T-helper 22 cell (primary cell): ENCODE measurements around the gene FAM50B.
"Not testable (repeated sequence)": the region's sequence is repeated elsewhere in the genome, so short reads cannot be mapped to it uniquely, and the experiment has no call there.

Source experiments
- DNase-seq: peaks from one replicate; pipeline ENCODE4 v3.0.0-alpha.2; 2020; ENCODE audit warnings: low read depth

Gene FAM50B

DNA sequence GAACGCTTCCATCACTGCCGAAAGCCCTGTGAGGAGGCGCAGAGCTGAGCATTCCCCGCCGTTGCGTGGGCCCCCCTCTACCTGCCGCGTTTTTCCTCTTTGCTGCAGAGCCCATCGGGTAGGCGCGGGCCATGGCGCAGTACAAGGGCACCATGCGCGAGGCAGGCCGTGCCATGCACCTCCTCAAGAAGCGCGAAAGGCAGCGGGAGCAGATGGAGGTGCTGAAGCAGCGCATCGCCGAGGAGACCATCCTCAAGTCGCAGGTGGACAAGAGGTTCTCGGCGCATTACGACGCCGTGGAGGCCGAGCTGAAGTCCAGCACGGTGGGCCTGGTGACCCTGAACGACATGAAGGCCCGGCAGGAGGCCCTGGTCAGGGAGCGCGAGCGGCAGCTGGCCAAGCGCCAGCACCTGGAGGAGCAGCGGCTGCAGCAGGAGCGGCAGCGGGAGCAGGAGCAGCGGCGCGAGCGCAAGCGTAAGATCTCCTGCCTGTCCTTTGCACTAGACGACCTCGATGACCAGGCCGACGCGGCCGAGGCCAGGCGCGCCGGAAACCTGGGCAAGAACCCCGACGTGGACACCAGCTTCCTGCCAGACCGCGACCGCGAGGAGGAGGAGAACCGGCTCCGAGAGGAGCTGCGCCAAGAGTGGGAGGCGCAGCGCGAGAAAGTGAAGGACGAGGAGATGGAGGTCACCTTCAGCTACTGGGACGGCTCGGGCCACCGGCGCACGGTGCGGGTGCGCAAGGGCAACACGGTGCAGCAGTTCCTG is 693 bp downstream of the FAM50B start:
- DNase-seq: no peak

- peak; percentile 8 for DNase-seq
Observed at GRCh38 chr6:3850451-3851203, 1.5 kb downstream of the FAM50B start.

DNA sequence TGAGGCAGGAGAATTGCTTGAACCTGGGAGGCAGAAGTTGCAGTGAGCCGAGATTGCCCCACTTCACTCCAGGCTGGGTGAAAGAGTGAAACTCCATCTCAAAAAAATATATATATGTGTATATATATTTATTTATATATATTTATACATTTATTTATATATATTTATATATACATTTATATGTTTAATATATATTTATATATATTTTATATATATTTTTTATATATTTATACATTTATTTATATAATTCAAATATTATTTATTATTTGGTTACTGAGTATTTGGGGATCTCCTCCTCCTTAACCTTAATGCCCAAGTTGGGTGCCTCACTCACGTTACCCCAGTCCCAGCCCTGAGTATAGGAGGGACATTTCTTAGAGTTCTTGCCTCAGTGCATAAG is 2.7 kb downstream of the FAM50B start:
- DNase-seq: no peak

GRCh38 chr6:3852391-3852790 is 3.2 kb downstream of the FAM50B start:
- no peak for DNase-seq

DNA sequence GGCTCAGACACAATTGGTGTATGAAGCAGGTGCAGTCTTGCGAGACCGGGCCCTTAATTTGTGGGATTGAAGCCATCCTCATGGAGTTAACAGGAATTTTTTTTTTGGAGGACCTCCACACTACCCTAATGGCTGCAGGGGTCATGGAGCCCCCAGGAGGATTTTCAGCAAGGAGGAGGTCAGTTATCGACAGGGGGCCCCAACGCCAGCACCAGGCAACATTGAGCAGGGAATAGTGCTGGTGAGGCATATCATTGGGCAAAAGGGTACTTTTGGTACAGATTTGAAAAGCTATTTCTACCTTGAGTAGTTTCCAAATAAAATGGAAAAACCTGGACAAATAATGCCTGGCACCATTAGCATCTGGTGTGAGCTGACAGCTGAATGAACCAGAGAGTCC is 6.7 kb downstream of the FAM50B start:
- DNase-seq: no peak

DNA sequence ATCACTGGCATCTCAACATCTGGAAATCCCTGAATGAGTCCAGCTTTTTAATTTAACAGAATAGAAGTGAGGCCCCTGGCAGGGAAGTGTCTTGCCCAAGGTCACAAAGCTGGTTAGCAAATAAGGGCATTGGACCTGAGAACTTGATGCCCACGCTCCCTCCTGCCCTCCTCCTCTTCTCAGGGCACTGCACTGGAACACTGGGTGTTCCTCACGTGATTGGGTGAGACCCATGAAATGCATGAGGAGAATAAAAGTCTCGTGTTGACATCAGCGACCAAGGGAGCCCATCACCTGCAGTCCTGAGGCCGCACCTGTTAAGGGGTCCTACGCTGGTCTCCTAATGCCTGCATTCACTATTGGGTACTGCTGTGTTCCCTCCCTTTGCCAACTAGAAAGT is 7.4 kb downstream of the FAM50B start:
- DNase-seq: no peak

DNA sequence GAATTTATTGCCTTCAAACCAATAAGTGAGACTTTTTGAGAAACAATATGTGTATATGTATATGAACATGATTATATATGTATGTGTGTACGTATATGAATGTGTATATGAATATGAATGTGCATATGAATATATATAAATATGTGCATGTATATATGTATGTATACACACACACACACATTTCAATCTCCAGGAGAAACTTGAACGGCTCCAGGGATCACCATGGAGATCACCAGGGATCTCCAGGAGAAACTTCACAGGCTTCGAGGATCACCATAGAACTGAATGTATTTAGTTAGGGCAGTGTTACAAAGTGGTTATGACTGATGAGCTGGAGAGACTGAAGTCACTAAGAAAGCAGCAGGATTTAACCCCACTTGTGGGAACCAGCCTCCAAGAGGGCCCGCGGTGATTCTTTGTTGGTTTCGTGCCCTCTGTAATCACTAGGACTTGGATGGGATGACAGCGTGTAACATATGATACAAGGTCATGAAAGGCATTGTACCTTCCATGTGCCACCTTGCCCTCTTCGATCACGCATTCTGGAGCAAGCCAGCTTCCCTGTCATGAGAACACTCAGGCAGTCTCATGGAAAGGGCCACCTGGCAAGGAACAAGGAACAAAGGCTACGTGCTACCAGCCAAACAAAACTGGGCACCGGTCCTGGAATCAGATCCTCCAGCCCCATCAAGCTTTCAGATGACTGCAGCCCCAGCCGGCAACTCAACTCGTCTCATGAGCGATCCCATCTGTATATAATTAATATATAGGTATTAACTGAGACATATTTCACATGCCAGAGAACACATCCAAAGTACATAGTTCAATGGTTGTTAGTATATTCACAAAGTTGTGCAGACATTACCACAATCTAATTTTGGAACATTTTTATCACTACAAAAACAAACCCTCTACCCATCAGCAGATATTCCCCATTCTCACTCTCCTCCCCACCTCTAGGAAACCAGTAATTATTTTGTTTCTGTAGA is 8.6 kb downstream of the FAM50B start:
- no peak for DNase-seq

GRCh38 chr6:3859878-3860552 is 10.8 kb downstream of the FAM50B start:
- no peak for DNase-seq

DNA sequence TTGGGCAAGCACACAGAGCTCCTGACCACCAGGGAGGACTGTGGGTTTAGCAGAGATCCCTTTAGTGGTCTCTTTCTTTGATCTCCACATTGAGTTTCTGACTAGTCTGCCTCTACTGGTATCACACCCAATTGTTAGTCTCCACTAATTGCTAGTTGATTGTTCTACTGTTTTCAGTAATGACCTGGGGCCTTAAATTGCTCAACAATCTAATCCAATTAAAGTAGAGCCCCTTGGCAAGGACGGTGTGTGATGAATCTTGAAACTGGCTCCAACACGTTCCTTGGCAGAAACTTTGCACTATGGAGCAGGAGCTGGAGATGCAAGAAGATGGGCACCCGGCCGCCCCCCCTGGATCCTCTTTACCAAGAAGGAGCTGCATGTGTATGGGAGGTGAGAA is 12.3 kb downstream of the FAM50B start:
- no peak for DNase-seq

DNA sequence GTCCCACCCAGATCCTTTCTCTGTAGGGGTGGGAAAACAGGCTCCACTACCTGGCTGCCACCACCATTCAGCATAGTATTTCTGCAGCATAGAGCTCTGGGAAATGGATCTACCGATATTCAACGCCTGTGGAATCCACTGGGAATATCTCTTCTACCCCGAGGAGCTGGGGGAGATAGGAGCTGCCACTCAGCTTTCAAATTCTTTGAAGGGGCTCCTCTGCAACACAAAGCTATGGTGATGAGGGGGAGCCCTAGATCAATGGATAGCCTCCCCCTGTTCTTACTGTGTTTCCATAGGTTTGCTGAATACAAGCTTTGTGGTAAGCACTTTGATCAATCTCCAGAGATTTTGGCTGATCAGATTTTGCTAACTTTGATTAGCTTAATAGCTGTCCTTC is 12.9 kb downstream of the FAM50B start:
- no peak for DNase-seq

DNA sequence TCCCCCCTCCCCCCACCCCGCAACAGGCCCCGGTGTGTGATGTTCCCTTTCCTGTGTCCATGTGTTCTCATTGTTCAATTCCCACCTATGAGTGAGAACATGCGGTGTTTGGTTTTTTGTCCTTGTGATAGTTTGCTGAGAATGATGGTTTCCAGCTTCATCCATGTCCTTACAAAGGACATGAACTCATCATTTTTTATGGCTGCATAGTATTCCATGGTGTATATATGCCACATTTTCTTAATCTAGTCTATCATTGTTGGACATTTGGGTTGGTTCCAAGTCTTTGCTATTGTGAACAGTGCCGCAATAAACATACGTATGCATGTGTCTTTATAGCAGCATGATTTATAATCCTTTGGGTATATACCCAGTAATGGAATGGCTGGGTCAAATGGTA is 14.1 kb downstream of the FAM50B start:
- DNase-seq: not testable (repeated sequence)

- no peak for DNase-seq
Observed at GRCh38 chr6:3865463-3865862, 16.3 kb downstream of the FAM50B start.

GRCh38 chr6:3867641-3868502 is 18.7 kb downstream of the FAM50B start:
- no peak for DNase-seq

- DNase-seq: no peak
Observed at GRCh38 chr6:3868544-3868943, 19.4 kb downstream of the FAM50B start.

DNA sequence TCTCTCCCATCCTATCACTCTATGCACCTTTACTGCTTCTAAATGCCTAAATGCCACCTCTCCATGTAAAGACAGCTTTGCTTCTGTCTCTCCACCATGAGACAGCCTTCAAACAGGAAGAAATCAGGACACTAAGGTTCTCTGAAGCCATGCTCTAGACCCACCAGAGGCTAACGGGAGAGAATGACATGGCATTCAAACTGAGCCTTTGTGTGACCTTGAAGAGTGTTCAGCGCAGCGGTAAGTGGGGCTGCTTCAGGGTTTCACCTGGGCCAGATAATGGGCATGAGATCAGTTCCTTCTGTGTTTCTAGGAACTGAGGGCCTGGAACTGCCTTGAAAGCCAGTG is 20.1 kb downstream of the FAM50B start:
- no peak for DNase-seq

DNA sequence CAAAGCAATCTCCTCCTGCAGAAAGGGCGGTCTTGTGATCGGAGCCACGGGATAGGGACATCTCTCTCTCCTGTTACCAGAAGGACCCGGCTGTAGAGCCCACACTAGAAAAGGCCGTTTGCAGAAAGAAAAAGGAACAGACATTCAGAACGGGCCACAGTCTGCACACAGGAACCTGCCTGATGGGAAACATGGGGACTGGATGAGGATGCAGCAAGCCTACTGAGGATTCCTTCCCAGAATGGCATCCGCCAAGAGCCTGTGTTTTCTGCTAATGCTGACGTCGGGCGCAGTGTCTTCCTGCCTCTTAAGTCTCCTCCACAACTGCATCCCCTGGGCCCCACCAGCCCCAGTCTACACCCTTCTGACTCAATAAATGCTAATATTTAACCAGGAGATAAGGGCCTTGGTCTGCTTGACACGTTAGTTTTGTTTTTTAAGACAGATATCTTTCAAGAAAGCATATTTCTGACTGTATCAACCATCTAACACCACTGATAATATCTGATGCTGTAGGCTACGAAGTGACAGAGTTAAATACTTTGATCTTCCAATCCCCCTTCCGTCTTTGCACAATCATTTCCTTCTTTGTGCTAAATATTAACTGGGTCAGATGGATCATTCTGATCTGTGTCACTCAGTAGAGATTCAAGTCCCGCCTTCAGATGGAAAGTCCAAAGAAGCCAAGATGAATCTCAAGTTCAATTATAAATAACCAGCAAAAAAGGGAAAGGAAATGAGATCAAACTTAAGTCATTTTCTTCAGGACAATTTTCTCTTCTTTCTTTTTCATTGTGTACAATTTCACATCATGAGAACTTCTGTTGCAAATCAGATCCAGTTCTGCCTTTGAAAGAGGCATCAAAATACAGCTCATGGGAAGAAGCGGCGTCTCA is 20.7 kb downstream of the FAM50B start:
- DNase-seq: no peak

- DNase-seq: no peak
Observed at GRCh38 chr6:3870528-3870925, 21.4 kb downstream of the FAM50B start.

DNA sequence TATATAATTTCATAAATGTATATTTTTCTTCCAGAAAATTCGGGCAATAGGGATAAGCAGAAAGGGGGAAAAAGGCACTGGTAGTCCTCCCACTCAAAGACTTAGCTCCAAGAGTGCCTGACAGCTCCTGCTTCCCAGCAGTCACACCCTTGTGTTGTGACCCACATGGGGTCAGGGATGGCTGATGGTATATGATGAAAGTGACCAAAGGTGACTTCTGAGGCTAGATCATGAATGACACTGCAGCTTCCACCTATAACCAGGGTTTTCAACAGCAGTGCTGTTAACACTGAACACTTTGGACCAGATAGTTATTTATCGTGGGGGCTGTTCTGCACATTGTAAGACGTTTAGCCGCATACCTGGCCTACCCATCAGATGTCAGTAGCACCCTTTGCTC is 22.3 kb downstream of the FAM50B start:
- no peak for DNase-seq

DNA sequence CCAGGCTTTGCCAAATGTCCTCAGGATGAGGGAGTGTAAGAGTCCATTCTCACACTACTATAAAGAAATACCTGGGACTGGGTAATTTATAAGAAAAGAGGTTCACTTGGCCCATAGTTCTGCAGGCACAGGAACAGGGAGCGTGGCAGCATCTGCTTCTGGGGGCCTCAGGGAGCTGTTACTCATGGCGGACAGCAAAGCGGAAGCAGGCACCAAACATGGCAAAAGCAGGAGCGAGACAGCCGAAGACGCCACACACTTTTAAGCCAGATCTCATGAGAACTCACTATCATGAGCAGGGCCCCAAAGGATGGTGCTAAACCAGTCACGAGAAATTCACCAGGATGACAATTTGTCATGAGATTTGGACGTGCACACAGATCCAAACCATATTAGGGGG is 22.8 kb downstream of the FAM50B start:
- DNase-seq: no peak

- DNase-seq: no peak
Observed at GRCh38 chr6:3872370-3872854, 23.2 kb downstream of the FAM50B start.
